Vagina (tissue), 2 donors: ENCODE data around the gene KRTAP3-1. TPM values are rescaled to one million over a fixed set of nuclear protein-coding genes. Genes with fewer than 3 reads are reported as not detected.

Experiments
- DNase-seq, 2 donors: peaks; one replicate each; pipeline ENCODE4 v3.0.0-alpha.2; 2017; ENCODE audit errors: extremely low spot score in 2 of 2
- H3K27ac ChIP-seq: fragments of 200-600 bp; sonication (generic); one replicate; pipeline ENCODE4 v1.5.1; 2019
- H3K27me3 ChIP-seq: fragments of 200-600 bp; sonication (generic); one replicate; pipeline ENCODE4 v1.5.1; 2019
- H3K36me3 ChIP-seq, 2 donors: fragments of 200-600 bp; sonication (generic); one replicate each; pipeline ENCODE4 v1.5.1; 2017 to 2019
- H3K4me1 ChIP-seq: fragments of 200-600 bp; sonication (generic); one replicate; pipeline ENCODE4 v1.5.1; 2019
- H3K4me3 ChIP-seq, 2 donors: fragments of 200-600 bp; sonication (generic); 1 replicate in 1 of 2; 2 replicates in 1 of 2; pipeline ENCODE4 v1.5.1; 2016 to 2019
- H3K9me3 ChIP-seq: fragments of 200-600 bp; sonication (generic); one replicate; pipeline ENCODE4 v1.5.1; 2019
- CTCF ChIP-seq, 3 experiments: fragments of 450-650 bp in 2 of 3; fragments of 200-600 bp in 1 of 3; sonication (generic) in 1 of 3; IDR thresholded peaks; one replicate each; pipeline ENCODE4 v1.5.1; 2017 to 2019; ENCODE audit warnings: antibody characterized with exemption in 3 of 3, mild to moderate bottlenecking in 2 of 3, moderate library complexity in 2 of 3
- POLR2A ChIP-seq, 2 donors: fragments of 450-650 bp; IDR thresholded peaks; one replicate each; pipeline ENCODE4 v1.6.1; 2017; ENCODE audit warnings: antibody characterized with exemption in 2 of 2, mild to moderate bottlenecking in 2 of 2, moderate library complexity in 2 of 2
- POLR2AphosphoS5 ChIP-seq, 2 donors: sonication (generic); formaldehyde crosslinking; IDR thresholded peaks; one replicate each; pipeline ENCODE4 v1.9.0; 2017; ENCODE audit warnings: antibody characterized with exemption in 2 of 2, mild to moderate bottlenecking in 2 of 2, low read depth in 1 of 2; ENCODE audit not compliant: insufficient read depth in 1 of 2
- intact Hi-C: fragments of 100-400 bp; cut with DNase I; formaldehyde crosslinking; loops from one replicate; pipeline ENCODE4 v1.15.1; 2023
- total RNA-seq: library from RNA; depleted of rRNA; stranded (reverse); fragments of >200 nt; gene quantifications from one replicate; pipeline ENCODE4 v1.2.3, GENCODE V29; 2016

The KRTAP3-1 gene
- total RNA-seq, 1 donor from 2014 or later, result not detected

- Histone ChIP-seq H3K27me3 (no peaks in the 10 kb centered on the region), H3K27ac (no peak overlapping the region), H3K4me1 (no peaks in the 10 kb centered on the region), H3K36me3 (no peaks in the 10 kb centered on the region), H3K9me3 (no peaks in the 10 kb centered on the region), H3K4me3 (no peak overlapping the region)
- TF ChIP-seq POLR2A (IDR thresholded peaks at IDR 0.05) (no peak), POLR2AphosphoS5 (IDR thresholded peaks at IDR 0.05; ENCODE audit: insufficient read depth in 1 of 2, low read depth in 1 of 2) (no peak), CTCF (IDR thresholded peaks at IDR 0.05) (no peak)
- no peak for DNase-seq
- intact Hi-C loops, result no loop called here
Observed at GRCh38 chr17:41020336-41020735, 11.4 kb upstream of the KRTAP3-1 start.

- no peaks in the 10 kb centered on the region for H3K36me3 ChIP-seq
- intact Hi-C loops, result no loop called here
- H3K4me3 ChIP-seq, result no peak overlapping the region
- DNase-seq, result no peak
- TF ChIP-seq POLR2A (IDR thresholded peaks at IDR 0.05) (no peak), CTCF (IDR thresholded peaks at IDR 0.05) (no peak), POLR2AphosphoS5 (IDR thresholded peaks at IDR 0.05; ENCODE audit: insufficient read depth in 1 of 2, low read depth in 1 of 2) (no peak)
- H3K4me1 ChIP-seq, result no peaks in the 10 kb centered on the region
- H3K27ac ChIP-seq, result no peak overlapping the region
- no peaks in the 10 kb centered on the region for H3K27me3 ChIP-seq
- no peaks in the 10 kb centered on the region for H3K9me3 ChIP-seq
Observed at GRCh38 chr17:41019415-41019814, 10.5 kb upstream of the KRTAP3-1 start.

GRCh38 chr17:41018541-41018940 is 9.6 kb upstream of the KRTAP3-1 start:
- intact Hi-C loops, result no loop called here
- no peak overlapping the region for H3K4me3 ChIP-seq
- H3K27ac ChIP-seq, result no peak overlapping the region
- H3K9me3 ChIP-seq, result no peaks in the 10 kb centered on the region
- no peaks in the 10 kb centered on the region for H3K36me3 ChIP-seq
- no peak for TF ChIP-seq POLR2AphosphoS5 (IDR thresholded peaks at IDR 0.05; ENCODE audit: insufficient read depth in 1 of 2, low read depth in 1 of 2)
- no peak for TF ChIP-seq CTCF (IDR thresholded peaks at IDR 0.05)
- TF ChIP-seq POLR2A (IDR thresholded peaks at IDR 0.05), result no peak
- no peak for DNase-seq
- H3K27me3 ChIP-seq, result no peaks in the 10 kb centered on the region
- H3K4me1 ChIP-seq, result peaks cover 4% of the 10 kb centered on the region

GRCh38 chr17:41016578-41017215 is 7.8 kb upstream of the KRTAP3-1 start:
- no peaks in the 10 kb centered on the region for H3K27me3 ChIP-seq
- no peak overlapping the region for H3K4me3 ChIP-seq
- DNase-seq, result no peak
- no peaks in the 10 kb centered on the region for H3K9me3 ChIP-seq
- intact Hi-C loops, result no loop called here
- H3K36me3 ChIP-seq, result no peaks in the 10 kb centered on the region
- H3K4me1 ChIP-seq, result peaks cover 7% of the 10 kb centered on the region
- no peak overlapping the region for H3K27ac ChIP-seq
- TF ChIP-seq CTCF (IDR thresholded peaks at IDR 0.05) (no peak), POLR2AphosphoS5 (IDR thresholded peaks at IDR 0.05; ENCODE audit: insufficient read depth in 1 of 2, low read depth in 1 of 2) (no peak), POLR2A (IDR thresholded peaks at IDR 0.05) (no peak)

GRCh38 chr17:41015454-41015853 is 6.5 kb upstream of the KRTAP3-1 start:
- Histone ChIP-seq H3K36me3 (no peaks in the 10 kb centered on the region), H3K4me1 (peaks cover 7% of the 10 kb centered on the region), H3K27ac (no peak overlapping the region), H3K9me3 (no peaks in the 10 kb centered on the region), H3K4me3 (no peak overlapping the region), H3K27me3 (no peaks in the 10 kb centered on the region)
- no peak for DNase-seq
- TF ChIP-seq CTCF (IDR thresholded peaks at IDR 0.05) (no peak), POLR2A (IDR thresholded peaks at IDR 0.05) (no peak), POLR2AphosphoS5 (IDR thresholded peaks at IDR 0.05; ENCODE audit: insufficient read depth in 1 of 2, low read depth in 1 of 2) (no peak)
- intact Hi-C loops, result no loop called here
